Fibroblast of skin of left biceps (primary cell): ENCODE measurements around the gene AKT2.

ENCODE experiments used
- DNase-seq, 2 experiments: peaks; one replicate each; pipeline ENCODE4 v3.0.0-alpha.2; 2013; ENCODE audit warnings: low read depth in 2 of 2

AKT2 gene

GRCh38 chr19:40252395-40252794 is 32.8 kb downstream of the AKT2 start:
- no peak for DNase-seq

- no peak for DNase-seq
Observed at GRCh38 chr19:40251991-40252390, 33.2 kb downstream of the AKT2 start.

- no peak for DNase-seq
Observed at GRCh38 chr19:40251244-40251643, 33.9 kb downstream of the AKT2 start.

GRCh38 chr19:40249781-40250180 is 35.4 kb downstream of the AKT2 start:
- no peak for DNase-seq

GRCh38 chr19:40249201-40249600 is 35.9 kb downstream of the AKT2 start:
- DNase-seq = no peak

GRCh38 chr19:40247735-40248262 is 37.3 kb downstream of the AKT2 start:
- DNase-seq = no peak

- no peak for DNase-seq
Observed at GRCh38 chr19:40247178-40247577, 38.0 kb downstream of the AKT2 start.

- no peak for DNase-seq
Observed at GRCh38 chr19:40246292-40247073, 38.7 kb downstream of the AKT2 start.

- DNase-seq = no peak
Observed at GRCh38 chr19:40245506-40246128, 39.5 kb downstream of the AKT2 start.

GRCh38 chr19:40244579-40245317 is 40.4 kb downstream of the AKT2 start:
- no peak for DNase-seq

GRCh38 chr19:40243181-40243580 is 42.0 kb downstream of the AKT2 start:
- no peak for DNase-seq

- no peak for DNase-seq
Observed at GRCh38 chr19:40242480-40242879, 42.7 kb downstream of the AKT2 start.

- no peak for DNase-seq
Observed at GRCh38 chr19:40241809-40242384, 43.2 kb downstream of the AKT2 start.

GRCh38 chr19:40241125-40241808 is 43.9 kb downstream of the AKT2 start:
- DNase-seq = no peak

GRCh38 chr19:40240332-40240731 is 44.8 kb downstream of the AKT2 start:
- DNase-seq = no peak

- DNase-seq = no peak
Observed at GRCh38 chr19:40239415-40240226, 45.5 kb downstream of the AKT2 start.

GRCh38 chr19:40238775-40239174 is 46.4 kb downstream of the AKT2 start:
- DNase-seq = no peak

- no peak for DNase-seq
Observed at GRCh38 chr19:40237791-40238190, 47.4 kb downstream of the AKT2 start.

- no peak for DNase-seq
Observed at GRCh38 chr19:40236366-40236765, 48.8 kb downstream of the AKT2 start.

- no peak for DNase-seq
Observed at GRCh38 chr19:40236026-40236355, 49.2 kb downstream of the AKT2 start.
